Calu3 (cell line): Measurements from ENCODE around the gene GXYLT2. TPM values are rescaled to one million over a fixed set of nuclear protein-coding genes. Genes with fewer than 3 reads are reported as not detected.

Experiments
- BruUV-seq: library from RNA; stranded (reverse); fragments of 400-500 nt; replicated peaks from 2 replicates; lab custom pipeline; 2021; lab: Mats Ljungman, UMichigan
- CTCF ChIA-PET: fragments of 300-600 bp; sonication (Branson Sonifier 250); formaldehyde crosslinking; loops from one replicate; lab custom pipeline; 2022; ENCODE audit warnings: antibody characterized with exemption; lab: Charles Lee
- DNase-seq: peaks from one replicate; pipeline ENCODE4 v3.0.0; 2022
- H3K27ac Mint-ChIP-seq: one replicate; pipeline ENCODE4 v1.8.0; 2022; ENCODE audit warnings: mixed read lengths; ENCODE audit not compliant: unreplicated experiment
- H3K27me3 Mint-ChIP-seq: one replicate; pipeline ENCODE4 v1.8.0; 2022; ENCODE audit warnings: mixed read lengths; ENCODE audit not compliant: unreplicated experiment
- H3K36me3 Mint-ChIP-seq: one replicate; pipeline ENCODE4 v1.8.0; 2022; ENCODE audit warnings: mild to moderate bottlenecking, moderate library complexity, mixed read lengths; ENCODE audit not compliant: insufficient read depth, unreplicated experiment
- H3K4me1 Mint-ChIP-seq: one replicate; pipeline ENCODE4 v1.8.0; 2022; ENCODE audit warnings: mild to moderate bottlenecking, low read depth, mixed read lengths; ENCODE audit not compliant: unreplicated experiment
- H3K4me3 Mint-ChIP-seq: one replicate; pipeline ENCODE4 v1.8.0; 2022; ENCODE audit warnings: mild to moderate bottlenecking, low read depth, moderate library complexity, mixed read lengths; ENCODE audit not compliant: unreplicated experiment
- H3K9me3 Mint-ChIP-seq: one replicate; pipeline ENCODE4 v1.8.0; 2022; ENCODE audit warnings: low read depth, mixed read lengths; ENCODE audit not compliant: unreplicated experiment
- intact Hi-C: fragments of 100-400 bp; cut with micrococcal nuclease; formaldehyde crosslinking; loops from one replicate; pipeline ENCODE4 v1.10.0; 2022; ENCODE audit not compliant: unreplicated experiment
- total RNA-seq: library from RNA; stranded (reverse); gene quantifications from 2 replicates; pipeline ENCODE4 v1.2.3, GENCODE V29; 2022
- TF ChIP-seq, protein P1 (sequence below): fragments of 200-600 bp; IDR thresholded peaks from one replicate; pipeline ENCODE4 v1.8.0; 2022; ENCODE audit warnings: antibody characterized with exemption; ENCODE audit not compliant: unreplicated experiment

Gene GXYLT2
- total RNA-seq, 1 experiment from 2014 or later, result 0.52 TPM

DNA sequence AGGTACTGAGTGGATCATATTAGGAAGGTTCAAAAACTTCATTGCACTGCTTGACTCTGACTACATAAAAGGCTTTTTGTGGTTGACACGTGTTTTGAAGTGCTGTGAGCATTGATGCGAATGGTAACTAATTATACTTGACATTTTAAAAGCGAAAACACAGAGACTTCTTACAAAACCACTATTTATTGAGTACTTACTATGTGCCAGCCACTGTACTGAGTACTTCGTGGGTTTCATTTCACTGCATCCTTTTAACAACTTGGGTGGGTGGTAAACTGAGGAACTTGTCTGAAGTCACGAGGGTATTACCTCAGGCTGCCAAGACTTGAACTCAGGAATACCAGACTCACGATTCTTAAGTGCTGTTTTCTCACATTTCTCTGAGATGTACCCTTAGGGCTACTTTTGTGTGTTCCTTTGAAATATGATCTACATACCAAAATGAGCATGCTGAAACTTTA is 63.4 kb downstream of the GXYLT2 start:
- intact Hi-C loops, result no loop called here
- TF ChIP-seq, protein P1, sequence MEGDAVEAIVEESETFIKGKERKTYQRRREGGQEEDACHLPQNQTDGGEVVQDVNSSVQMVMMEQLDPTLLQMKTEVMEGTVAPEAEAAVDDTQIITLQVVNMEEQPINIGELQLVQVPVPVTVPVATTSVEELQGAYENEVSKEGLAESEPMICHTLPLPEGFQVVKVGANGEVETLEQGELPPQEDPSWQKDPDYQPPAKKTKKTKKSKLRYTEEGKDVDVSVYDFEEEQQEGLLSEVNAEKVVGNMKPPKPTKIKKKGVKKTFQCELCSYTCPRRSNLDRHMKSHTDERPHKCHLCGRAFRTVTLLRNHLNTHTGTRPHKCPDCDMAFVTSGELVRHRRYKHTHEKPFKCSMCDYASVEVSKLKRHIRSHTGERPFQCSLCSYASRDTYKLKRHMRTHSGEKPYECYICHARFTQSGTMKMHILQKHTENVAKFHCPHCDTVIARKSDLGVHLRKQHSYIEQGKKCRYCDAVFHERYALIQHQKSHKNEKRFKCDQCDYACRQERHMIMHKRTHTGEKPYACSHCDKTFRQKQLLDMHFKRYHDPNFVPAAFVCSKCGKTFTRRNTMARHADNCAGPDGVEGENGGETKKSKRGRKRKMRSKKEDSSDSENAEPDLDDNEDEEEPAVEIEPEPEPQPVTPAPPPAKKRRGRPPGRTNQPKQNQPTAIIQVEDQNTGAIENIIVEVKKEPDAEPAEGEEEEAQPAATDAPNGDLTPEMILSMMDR, result no peak
- no peak for DNase-seq
- Mint-ChIP-seq H3K27ac (no peak overlapping the region), H3K36me3 (no peaks in the 10 kb centered on the region), H3K27me3 (no peaks in the 10 kb centered on the region), H3K9me3 (no peaks in the 10 kb centered on the region), H3K4me1 (peaks cover 6% of the 10 kb centered on the region), H3K4me3 (no peak overlapping the region)
- CTCF ChIA-PET, result no interaction called here
- no TSS peak for BruUV-seq

DNA sequence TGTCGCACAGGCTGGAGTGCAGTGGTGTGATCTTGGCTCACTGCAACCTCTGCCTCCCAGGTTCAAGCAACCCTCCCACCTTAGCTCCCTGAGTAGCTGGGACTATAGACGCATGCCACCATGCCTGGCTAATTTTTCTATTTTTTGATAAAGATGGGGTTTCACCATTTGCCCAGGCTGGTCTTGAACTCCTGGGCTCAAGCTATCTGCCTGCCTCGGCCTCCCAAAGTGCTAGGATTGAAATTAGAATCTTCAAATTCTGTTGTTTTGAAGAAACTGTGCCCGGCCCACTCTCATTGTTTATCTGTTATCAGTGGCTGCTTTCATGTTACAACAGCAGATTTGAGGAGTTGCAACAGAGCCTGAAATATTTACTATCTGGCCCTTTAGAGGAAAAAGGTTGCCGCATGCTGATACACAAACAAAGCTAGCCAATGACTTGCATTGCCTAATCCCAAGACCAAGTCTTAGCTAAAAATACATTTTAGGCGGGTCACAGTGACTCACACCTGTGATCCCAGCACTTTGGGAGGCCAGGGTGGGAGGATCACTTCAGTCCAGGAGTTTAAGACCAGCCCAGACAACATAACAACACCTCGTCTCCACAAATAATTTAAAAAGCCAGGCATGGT is 65.6 kb downstream of the GXYLT2 start:
- no peak overlapping the region for H3K4me3 Mint-ChIP-seq
- no TSS peak for BruUV-seq
- CTCF ChIA-PET, result no interaction called here
- no peak for DNase-seq
- no peaks in the 10 kb centered on the region for H3K9me3 Mint-ChIP-seq
- intact Hi-C loops, result no loop called here
- peaks cover 6% of the 10 kb centered on the region for H3K4me1 Mint-ChIP-seq
- no peaks in the 10 kb centered on the region for H3K36me3 Mint-ChIP-seq
- no peaks in the 10 kb centered on the region for H3K27me3 Mint-ChIP-seq
- no peak overlapping the region for H3K27ac Mint-ChIP-seq
- TF ChIP-seq, protein P1, result no peak

DNA sequence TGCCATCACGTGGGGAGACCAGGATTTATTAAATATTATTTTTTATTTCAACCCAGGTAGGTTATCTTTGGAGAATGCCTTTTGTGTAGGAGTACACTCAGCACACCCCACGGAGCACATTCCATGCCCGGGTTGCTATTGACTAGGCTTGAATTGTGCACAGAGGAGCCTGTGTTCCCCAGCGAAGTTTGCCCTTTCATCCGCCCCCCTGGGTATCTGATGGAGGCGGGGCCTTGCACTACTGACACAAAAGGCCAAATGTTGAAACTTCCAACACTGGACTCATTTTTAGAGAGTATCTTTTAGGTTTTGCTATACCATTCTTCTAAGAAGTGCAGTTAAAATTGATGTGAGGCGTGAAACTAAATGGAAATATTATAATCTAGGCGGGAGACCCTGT is 69.5 kb downstream of the GXYLT2 start:
- no peak overlapping the region for H3K4me3 Mint-ChIP-seq
- CTCF ChIA-PET, result no interaction called here

DNA sequence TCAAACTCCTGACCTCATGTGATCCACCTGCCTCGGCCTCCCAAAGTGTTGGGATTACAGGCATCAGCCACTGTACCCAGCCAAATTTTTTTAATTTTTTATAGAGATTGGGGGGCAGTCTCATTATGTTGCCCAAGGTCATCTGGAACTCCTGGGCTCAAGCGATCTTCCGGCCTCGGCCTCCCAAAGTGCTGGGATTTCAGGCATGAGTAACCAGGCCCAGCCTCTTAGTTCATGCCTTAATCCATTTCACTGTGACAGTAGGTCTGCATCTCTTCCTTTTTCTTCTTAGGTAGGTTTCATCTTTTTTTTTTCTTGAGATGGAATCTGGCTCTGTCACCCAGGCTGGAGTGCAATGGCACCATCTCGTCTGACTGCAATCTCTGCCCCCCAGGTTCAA is 71.5 kb downstream of the GXYLT2 start:
- DNase-seq, result no peak
- Mint-ChIP-seq H3K9me3 (no peaks in the 10 kb centered on the region), H3K36me3 (no peaks in the 10 kb centered on the region), H3K27me3 (no peaks in the 10 kb centered on the region), H3K4me3 (no peak overlapping the region), H3K4me1 (peaks cover 18% of the 10 kb centered on the region), H3K27ac (no peak overlapping the region)
- CTCF ChIA-PET, result interaction anchor here (0.6 kb wide), 1 partner anchor 818 kb away, joined by 3 read pairs; no protein-coding TSS in a partner anchor
- intact Hi-C loops, result no loop called here
- TF ChIP-seq, protein P1, result no peak
- BruUV-seq, result no TSS peak

More for the DNA sequence above, 69.5 kb downstream of the GXYLT2 start:
- peaks cover 18% of the 10 kb centered on the region for H3K4me1 Mint-ChIP-seq
- DNase-seq, result peak; percentile 28
- H3K9me3 Mint-ChIP-seq, result no peaks in the 10 kb centered on the region
- no peak overlapping the region for H3K27ac Mint-ChIP-seq
- H3K27me3 Mint-ChIP-seq, result no peaks in the 10 kb centered on the region
- H3K36me3 Mint-ChIP-seq, result no peaks in the 10 kb centered on the region
- intact Hi-C loops, result no loop called here
- no TSS peak for BruUV-seq
- TF ChIP-seq, protein P1, result no peak
